Inflammatory macrophage treated with lipopolysaccharide for 1 hour (primary cell): Measurements from ENCODE around the gene PITHD1.
A peak's percentile ranks its signal among the peaks of the same experiment; 100 is the strongest.
"Not testable (repeated sequence)": the region's sequence is repeated elsewhere in the genome, so short reads cannot be mapped to it uniquely, and the experiment has no call there.

ENCODE experiments used
- DNase-seq, 2 donors: peaks; one replicate each; pipeline ENCODE4 v3.0.0-alpha.2; 2020 to 2022

PITHD1 gene

GRCh38 chr1:23799570-23800399 is 21.6 kb downstream of the PITHD1 start:
- peak in 1 of 2 donors; percentile 35 for DNase-seq

GRCh38 chr1:23800400-23801337 is 22.5 kb downstream of the PITHD1 start, which contains the start of gene GALE:
GALE (minus strand) TSS chr1:23800754; CDS start chr1:23799007, 1,747 bp downstream.
- DNase-seq: peak; percentile 92 to 96

GRCh38 chr1:23801338-23801748 is 23.1 kb downstream of the PITHD1 start:
- DNase-seq: no peak

GRCh38 chr1:23801876-23802275 is 23.7 kb downstream of the PITHD1 start:
- no peak for DNase-seq

- not testable (repeated sequence) for DNase-seq
Observed at GRCh38 chr1:23802809-23803342, 24.7 kb downstream of the PITHD1 start.

GRCh38 chr1:23803674-23804073 is 25.5 kb downstream of the PITHD1 start:
- no peak for DNase-seq

- DNase-seq: no peak
Observed at GRCh38 chr1:23804183-23804835, 26.1 kb downstream of the PITHD1 start.

GRCh38 chr1:23805025-23805424 is 26.8 kb downstream of the PITHD1 start:
- no peak for DNase-seq

- no peak for DNase-seq
Observed at GRCh38 chr1:23806280-23806679, 28.1 kb downstream of the PITHD1 start.

GRCh38 chr1:23807453-23807852 is 29.2 kb downstream of the PITHD1 start:
- no peak for DNase-seq

GRCh38 chr1:23809751-23810171 is 31.5 kb downstream of the PITHD1 start:
- peak; percentile 84 to 94 for DNase-seq

- peak; percentile 79 to 94 for DNase-seq
Observed at GRCh38 chr1:23810818-23811540, 32.8 kb downstream of the PITHD1 start.

- DNase-seq: no peak
Observed at GRCh38 chr1:23814016-23814415, 35.8 kb downstream of the PITHD1 start.

- no peak for DNase-seq
Observed at GRCh38 chr1:23816361-23816760, 38.1 kb downstream of the PITHD1 start.

GRCh38 chr1:23816906-23817305 is 38.7 kb downstream of the PITHD1 start:
- DNase-seq: no peak

- DNase-seq: no peak
Observed at GRCh38 chr1:23817633-23818032, 39.4 kb downstream of the PITHD1 start.

GRCh38 chr1:23823767-23824166 is 45.5 kb downstream of the PITHD1 start:
- DNase-seq: no peak

GRCh38 chr1:23824711-23825075 is 46.5 kb downstream of the PITHD1 start:
- DNase-seq: no peak

- peak; percentile 88 to 94 for DNase-seq
Observed at GRCh38 chr1:23825076-23825761, 47.0 kb downstream of the PITHD1 start, which contains the start of gene HMGCL. HMGCL (minus strand) TSS chr1:23825429; CDS start chr1:23825415, 14 bp downstream.

GRCh38 chr1:23825762-23826522 is 47.7 kb downstream of the PITHD1 start:
- peak in 1 of 2 donors; percentile 30 for DNase-seq
